NOMO-1 treated with dmso at 0.1 percent for 144 hours (cell line): Measurements from ENCODE around the gene PLXDC1.
A peak's percentile ranks its signal among the peaks of the same experiment; 100 is the strongest.
"Not testable (repeated sequence)": the region's sequence is repeated elsewhere in the genome, so short reads cannot be mapped to it uniquely, and the experiment has no call there.

Experiments
- DNase-seq: peaks from one replicate; lab custom pipeline; 2025; ENCODE audit not compliant: unreplicated experiment; lab: John Stamatoyannopoulos, UW

Gene PLXDC1

GRCh38 chr17:39183045-39183444 lies 31.6 kb upstream of the PLXDC1 start:
- DNase-seq: no peak

- DNase-seq: no peak
Measured at GRCh38 chr17:39181303-39181702, 29.9 kb upstream of the PLXDC1 start.

- DNase-seq: peak; percentile 72
Measured at GRCh38 chr17:39178536-39178935, 27.1 kb upstream of the PLXDC1 start.

GRCh38 chr17:39177256-39177655 lies 25.8 kb upstream of the PLXDC1 start:
- DNase-seq: no peak

- peak; percentile 92 for DNase-seq
Measured at GRCh38 chr17:39175695-39176093, 24.3 kb upstream of the PLXDC1 start.

GRCh38 chr17:39174920-39175694 lies 23.7 kb upstream of the PLXDC1 start:
- DNase-seq: peak; percentile 71

GRCh38 chr17:39173526-39174274 lies 22.3 kb upstream of the PLXDC1 start:
- DNase-seq: no peak

- DNase-seq: no peak
Measured at GRCh38 chr17:39173080-39173479, 21.6 kb upstream of the PLXDC1 start.

GRCh38 chr17:39171933-39172332 lies 20.5 kb upstream of the PLXDC1 start:
- no peak for DNase-seq

- no peak for DNase-seq
Measured at GRCh38 chr17:39170558-39170957, 19.1 kb upstream of the PLXDC1 start.

- DNase-seq: no peak
Measured at GRCh38 chr17:39170109-39170508, 18.7 kb upstream of the PLXDC1 start.

- DNase-seq: no peak
Measured at GRCh38 chr17:39169518-39169917, 18.1 kb upstream of the PLXDC1 start.

GRCh38 chr17:39169101-39169500 lies 17.7 kb upstream of the PLXDC1 start:
- peak; percentile 41 for DNase-seq

- not testable (repeated sequence) for DNase-seq
Measured at GRCh38 chr17:39168503-39168902, 17.1 kb upstream of the PLXDC1 start.

GRCh38 chr17:39167476-39167875 lies 16.0 kb upstream of the PLXDC1 start:
- DNase-seq: peak; percentile 83

GRCh38 chr17:39166437-39167335 lies 15.2 kb upstream of the PLXDC1 start:
- no peak for DNase-seq

GRCh38 chr17:39165841-39166349 lies 14.5 kb upstream of the PLXDC1 start, which contains the start of gene ARL5C:
ARL5C (minus strand) TSS chr17:39166161; CDS start chr17:39165760, 401 bp downstream.
- DNase-seq: no peak

GRCh38 chr17:39165178-39165840 lies 13.9 kb upstream of the PLXDC1 start:
- no peak for DNase-seq

GRCh38 chr17:39164675-39165143 lies 13.3 kb upstream of the PLXDC1 start:
- peak; percentile 95 for DNase-seq

GRCh38 chr17:39161962-39162361 lies 10.5 kb upstream of the PLXDC1 start:
- DNase-seq: no peak
